K562 (cell line): Measurements from ENCODE around the gene SV2A. TPM values are rescaled to one million over a fixed set of nuclear protein-coding genes. Genes with fewer than 3 reads are reported as not detected.

Experiments used
- ATF7 ChIP-seq: fragments of 450-650 bp; IDR thresholded peaks from 2 replicates; pipeline ENCODE4 v1.7.1; 2014; ENCODE audit warnings: mild to moderate bottlenecking, moderate library complexity
- CREM ChIP-seq: IDR thresholded peaks from 2 replicates; pipeline ENCODE4 v1.6.1; 2014; ENCODE audit warnings: antibody characterized with exemption, low read depth
- DDX20 ChIP-seq: fragments of 450-650 bp; IDR thresholded peaks from 2 replicates; pipeline ENCODE4 v1.6.1; 2016; ENCODE audit warnings: missing genetic modification characterization, low read depth, mild to moderate bottlenecking, missing compliant biosample characterization, moderate library complexity
- DMBX1 ChIP-seq: fragments of 250-450 bp; sonication (Bioruptor Pico); IDR thresholded peaks from 2 replicates; pipeline ENCODE4 v1.8.0; 2022; ENCODE audit warnings: inconsistent platforms, mild to moderate bottlenecking, moderate library complexity, borderline replicate concordance
- DPF2 ChIP-seq: fragments of 450-650 bp; IDR thresholded peaks from 2 replicates; pipeline ENCODE4 v1.6.1; 2016
- HMG20A ChIP-seq: fragments of 450-650 bp; formaldehyde crosslinking; conservative IDR thresholded peaks from 2 replicates; pipeline ENCODE4 v1.4.0; 2020; ENCODE audit warnings: mild to moderate bottlenecking, mixed read lengths
- HMG20B ChIP-seq: fragments of 250-450 bp; sonication (Bioruptor Pico); IDR thresholded peaks from 2 replicates; pipeline ENCODE4 v1.5.0; 2021; ENCODE audit warnings: mild to moderate bottlenecking
- LCOR ChIP-seq: sonication (generic); formaldehyde crosslinking; IDR thresholded peaks from 2 replicates; pipeline ENCODE4 v1.8.0; 2022; ENCODE audit warnings: mild to moderate bottlenecking, missing genetic modification reagents
- MAX ChIP-seq: sonication (generic); formaldehyde crosslinking; IDR thresholded peaks from 2 replicates; pipeline ENCODE4 v1.9.0; 2022; ENCODE audit warnings: mild to moderate bottlenecking, missing genetic modification reagents
- MED1 ChIP-seq: sonication (generic); formaldehyde crosslinking; IDR thresholded peaks from 2 replicates; pipeline ENCODE4 v1.8.1; 2023; ENCODE audit warnings: missing genetic modification reagents, borderline replicate concordance
- MIER1 ChIP-seq: fragments of 450-650 bp; IDR thresholded peaks from 2 replicates; pipeline ENCODE4 v1.6.1; 2016; ENCODE audit warnings: antibody characterized with exemption, mild to moderate bottlenecking, low read depth
- NCOR1 ChIP-seq: fragments of 450-650 bp; IDR thresholded peaks from 2 replicates; pipeline ENCODE4 v1.6.1; 2016; ENCODE audit warnings: mild to moderate bottlenecking, moderate library complexity
- NONO ChIP-seq, 2 experiments: fragments of 200-400 bp in 1 of 2; fragments of 450-650 bp in 1 of 2; formaldehyde crosslinking in 1 of 2; IDR thresholded peaks; 2 replicates each; pipeline ENCODE4 v1.6.1; 2017; ENCODE audit warnings: low read depth in 2 of 2, mild to moderate bottlenecking in 2 of 2, moderate library complexity in 2 of 2, low read length in 1 of 2
- NR1H2 ChIP-seq: sonication (generic); formaldehyde crosslinking; IDR thresholded peaks from 2 replicates; pipeline ENCODE4 v1.4.0; 2020; ENCODE audit warnings: mild to moderate bottlenecking, missing genetic modification reagents
- PATZ1 ChIP-seq: fragments of 250-450 bp; sonication (Bioruptor Pico); IDR thresholded peaks from 2 replicates; pipeline ENCODE4 v1.5.0; 2020; ENCODE audit warnings: mild to moderate bottlenecking, borderline replicate concordance
- PCBP1 ChIP-seq: fragments of 200-400 bp; formaldehyde crosslinking; IDR thresholded peaks from 2 replicates; pipeline ENCODE4 v1.6.1; 2018; ENCODE audit warnings: mild to moderate bottlenecking, low read depth, low read length; ENCODE audit not compliant: poor library complexity, severe bottlenecking
- PHF21A ChIP-seq: fragments of 450-650 bp; IDR thresholded peaks from 2 replicates; pipeline ENCODE4 v1.6.1; 2017; ENCODE audit warnings: low read depth, borderline replicate concordance
- POLR2B ChIP-seq: fragments of 450-650 bp; IDR thresholded peaks from 2 replicates; pipeline ENCODE4 v1.6.1; 2018; ENCODE audit warnings: low read depth; ENCODE audit not compliant: partially characterized antibody
- RFX1 ChIP-seq: fragments of 450-650 bp; IDR thresholded peaks from 2 replicates; pipeline ENCODE4 v1.6.1; 2016; ENCODE audit warnings: mild to moderate bottlenecking, moderate library complexity
- SNIP1 ChIP-seq: fragments of 450-650 bp; IDR thresholded peaks from 2 replicates; pipeline ENCODE4 v1.7.1; 2017; ENCODE audit warnings: low read depth, mild to moderate bottlenecking
- TAF9B ChIP-seq: fragments of 450-650 bp; IDR thresholded peaks from 2 replicates; pipeline ENCODE4 v1.6.1; 2018; ENCODE audit warnings: mild to moderate bottlenecking; ENCODE audit not compliant: partially characterized antibody
- TGIF2 ChIP-seq: sonication (generic); formaldehyde crosslinking; IDR thresholded peaks from 2 replicates; pipeline ENCODE4 v1.8.1; 2022; ENCODE audit warnings: mild to moderate bottlenecking, missing genetic modification reagents, moderate library complexity
- THRB ChIP-seq: fragments of 450-650 bp; formaldehyde crosslinking; conservative IDR thresholded peaks from 2 replicates; pipeline ENCODE4 v1.4.0; 2022; ENCODE audit warnings: mild to moderate bottlenecking, missing genetic modification characterization
- YY1 ChIP-seq, 3 experiments: IDR thresholded peaks; 2 replicates each; pipeline ENCODE4 v1.6.1; 2011; ENCODE audit warnings: low read length in 2 of 3, mild to moderate bottlenecking in 2 of 3, moderate library complexity in 2 of 3, borderline replicate concordance in 1 of 3, control low read depth in 1 of 3, low read depth in 1 of 3; ENCODE audit not compliant: insufficient read depth in 3 of 3, insufficient replicate concordance in 2 of 3, control insufficient read depth in 1 of 3, insufficient read length in 1 of 3; ENCODE audit errors: extremely low read depth in 1 of 3
- ZBED1 ChIP-seq: IDR thresholded peaks from 2 replicates; pipeline ENCODE4 v1.6.1; 2014
- ZNF586 ChIP-seq: fragments of 450-650 bp; formaldehyde crosslinking; conservative IDR thresholded peaks from 2 replicates; pipeline ENCODE4 v1.4.0; 2020; ENCODE audit warnings: mild to moderate bottlenecking, moderate library complexity
- ZSCAN32 ChIP-seq: fragments of 450-650 bp; formaldehyde crosslinking; IDR thresholded peaks from 2 replicates; pipeline ENCODE4 v1.4.0; 2020; ENCODE audit warnings: mild to moderate bottlenecking, moderate library complexity
- polyA plus RNA-seq, 8 experiments: library from polyadenylated mRNA; depleted of rRNA in 4 of 8; stranded (reverse) in 5 of 8; unstranded in 3 of 8; fragments of >200 nt; fragmentation: Nextera tagmentation in 2 of 8; fragmentation: Illumina TruSeq in 1 of 8; extraction: Ambion mirVana in 2 of 8; extraction: Trizol in 1 of 8; gene quantifications; 2 replicates each; pipeline versions ENCODE4 v1.2.1 to v1.2.3, GENCODE V29; 2011 to 2014; ENCODE audit warnings: inconsistent platforms in 1 of 8, missing spikeins in 1 of 8
- total RNA-seq, 7 experiments: library from RNA; depleted of rRNA in 6 of 7; stranded (reverse); fragments of >200 nt in 6 of 7; fragmentation: Illumina TruSeq in 2 of 7; extraction: Trizol in 2 of 7; gene quantifications; 2 replicates each; pipeline versions ENCODE4 v1.2.1 to v1.2.3, GENCODE V29; 2011 to 2021; ENCODE audit warnings: low replicate concordance in 1 of 7

SV2A gene
- total and polyA plus RNA-seq, 9 of the 15 experiments (the other 6 are each of a cell fraction or from before 2014, with no cell fraction given) = 0.07 to 0.22 (median 0.11) TPM; not detected in 1

- TF ChIP-seq THRB (0 out of 2 replicates have a peak, but pooled peaks have one; percentile 36), DPF2 (peak; percentile 67), MED1 (CRISPR knock-in tag) (no peak), PHF21A (no peak), PCBP1 (no peak), DMBX1 (no peak), ATF7 (no peak), HMG20B (CRISPR knock-in tag) (no peak), PATZ1 (CRISPR knock-in tag) (no peak), YY1 (IDR thresholded peaks at IDR 0.05; ENCODE audit: borderline replicate concordance in 1 of 3, control insufficient read depth in 1 of 3, extremely low read depth in 1 of 3, insufficient read depth in 3 of 3, insufficient read length in 1 of 3, insufficient replicate concordance in 2 of 3, low read depth in 1 of 3, low read length in 2 of 3) (no peak), LCOR (peak; percentile 38; the same call in 1 of the 2 replicates), DDX20 (tag) (no peak), SNIP1 (no peak), RFX1 (no peak), POLR2B (no peak), NONO (IDR thresholded peaks at IDR 0.05; ENCODE audit: low read depth in 2 of 2, low read length in 1 of 2) (no peak), HMG20A (CRISPR knock-in tag) (no peak), ZSCAN32 (CRISPR knock-in tag) (no peak), NR1H2 (CRISPR knock-in tag) (no peak), ZBED1 (no peak), TGIF2 (no peak), CREM (peak; percentile 39; the same call in 1 of the 2 replicates), NCOR1 (no peak), ZNF586 (CRISPR knock-in tag) (no peak), MAX (CRISPR knock-in tag) (peak; percentile 57), MIER1 (no peak), TAF9B (no peak)
Observed at GRCh38 chr1:149915429-149916192, 2.0 kb downstream of the SV2A start (continued).
